ENCODE results near the gene FAM3D. TPM values are rescaled to one million over a fixed set of nuclear protein-coding genes. Genes with fewer than 3 reads are reported as not detected.

Gene FAM3D
- polyA plus RNA-seq, 3 donors = 0.28 to 1.9 (median 0.71) TPM

DNA sequence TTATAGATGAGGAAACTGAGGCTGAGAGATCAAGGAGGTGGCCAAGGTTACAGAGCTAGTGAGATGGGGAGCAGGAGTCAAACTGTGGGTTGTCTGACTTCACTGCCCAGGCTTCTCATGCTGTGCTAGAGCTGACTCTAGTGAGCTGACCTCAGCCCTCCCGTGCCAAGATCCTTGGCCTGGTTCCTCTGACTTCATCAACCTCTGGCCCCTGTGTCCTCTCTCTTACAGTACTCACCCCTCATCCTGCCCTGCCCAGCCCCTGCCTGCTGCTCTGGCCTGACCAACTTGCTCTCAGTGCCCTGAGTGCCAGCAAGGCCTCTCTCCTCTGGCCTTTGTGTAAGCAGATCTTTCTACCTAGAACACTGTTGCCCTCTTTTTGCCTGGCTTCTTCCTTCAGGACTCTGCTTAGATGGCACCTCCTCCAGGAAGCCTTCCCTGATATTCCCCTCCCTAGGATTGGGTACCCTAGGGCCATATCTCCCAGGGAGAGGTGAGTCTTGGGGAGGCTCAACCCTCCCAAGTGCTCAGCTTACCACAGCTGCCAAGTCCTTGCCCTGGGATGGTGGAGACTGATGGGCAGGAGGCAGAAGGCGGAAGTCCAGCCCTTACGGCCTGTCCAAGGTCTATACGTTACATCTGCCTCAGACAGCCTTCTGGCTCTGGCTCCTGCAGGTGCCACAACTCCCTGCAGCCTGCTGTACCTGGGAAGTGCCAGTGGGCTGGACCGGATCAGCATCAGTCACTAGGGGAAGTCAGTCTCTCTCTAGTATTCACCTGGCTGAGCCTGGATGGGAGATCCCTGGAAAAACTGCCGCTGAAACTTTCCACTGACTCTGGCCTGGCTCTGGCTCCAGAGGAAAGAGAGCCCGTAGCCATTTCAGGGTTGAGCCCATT is 53.1 kb downstream of the FAM3D start:
- TF ChIP-seq, protein P1, sequence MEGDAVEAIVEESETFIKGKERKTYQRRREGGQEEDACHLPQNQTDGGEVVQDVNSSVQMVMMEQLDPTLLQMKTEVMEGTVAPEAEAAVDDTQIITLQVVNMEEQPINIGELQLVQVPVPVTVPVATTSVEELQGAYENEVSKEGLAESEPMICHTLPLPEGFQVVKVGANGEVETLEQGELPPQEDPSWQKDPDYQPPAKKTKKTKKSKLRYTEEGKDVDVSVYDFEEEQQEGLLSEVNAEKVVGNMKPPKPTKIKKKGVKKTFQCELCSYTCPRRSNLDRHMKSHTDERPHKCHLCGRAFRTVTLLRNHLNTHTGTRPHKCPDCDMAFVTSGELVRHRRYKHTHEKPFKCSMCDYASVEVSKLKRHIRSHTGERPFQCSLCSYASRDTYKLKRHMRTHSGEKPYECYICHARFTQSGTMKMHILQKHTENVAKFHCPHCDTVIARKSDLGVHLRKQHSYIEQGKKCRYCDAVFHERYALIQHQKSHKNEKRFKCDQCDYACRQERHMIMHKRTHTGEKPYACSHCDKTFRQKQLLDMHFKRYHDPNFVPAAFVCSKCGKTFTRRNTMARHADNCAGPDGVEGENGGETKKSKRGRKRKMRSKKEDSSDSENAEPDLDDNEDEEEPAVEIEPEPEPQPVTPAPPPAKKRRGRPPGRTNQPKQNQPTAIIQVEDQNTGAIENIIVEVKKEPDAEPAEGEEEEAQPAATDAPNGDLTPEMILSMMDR (IDR thresholded peaks at IDR 0.05) = no peak
- no peak overlapping the region for H3K9ac ChIP-seq (ENCODE audit: insufficient read depth, low read length, poor library complexity, severe bottlenecking)
- no peak for DNase-seq

DNA sequence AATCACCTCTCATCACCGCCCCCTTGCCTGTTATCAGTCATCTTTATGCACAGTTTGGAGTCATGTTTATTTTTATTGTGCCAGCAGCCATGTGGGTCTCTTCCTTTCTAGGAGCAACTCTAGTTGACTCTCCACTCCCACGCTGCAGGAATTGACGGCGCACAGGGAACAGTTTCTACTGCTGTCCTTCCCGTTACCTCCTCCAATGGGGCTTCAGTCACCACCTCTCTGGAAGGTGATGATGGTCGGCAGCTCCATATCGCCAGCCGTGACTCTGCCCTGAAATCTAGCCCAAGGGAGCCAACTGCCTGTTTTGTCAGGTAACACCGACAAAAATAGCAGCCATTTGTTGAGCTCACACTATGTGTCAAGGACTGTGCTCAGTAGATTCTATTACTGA is 53.7 kb downstream of the FAM3D start:
- Mint-ChIP-seq H3K4me3 (no peak overlapping the region), H3K36me3 (no peaks in the 10 kb centered on the region), H3K27ac (no peak overlapping the region), H3K9me3 (peaks cover 0 to 2% (median 0%) of the 10 kb centered on the region in 7 donors), H3K4me1 (peaks cover 2% of the 10 kb centered on the region), H3K27me3 (ENCODE audit: low read depth in 3 of 3) (peaks cover 0 to 7% (median 6%) of the 10 kb centered on the region in 3 donors)
- no peak for DNase-seq
- no peaks in the 10 kb centered on the region for H3K79me2 ChIP-seq (ENCODE audit: insufficient read depth, low read length)
- no peaks in the 10 kb centered on the region for H3K27me3 ChIP-seq (ENCODE audit: control insufficient read depth in 2 of 2, insufficient read depth in 2 of 2, low read length in 2 of 2)
- H3K9me3 ChIP-seq (replicated peaks in 1 of 2; ENCODE audit: control insufficient read depth in 1 of 2, insufficient read depth in 1 of 2, low read length in 2 of 2) = no peaks in the 10 kb centered on the region
- H3K4me2 ChIP-seq (replicated peaks; ENCODE audit: extremely low read depth, low read length, poor library complexity, severe bottlenecking) = no peak overlapping the region
- no peaks in the 10 kb centered on the region for H4K20me1 ChIP-seq (ENCODE audit: insufficient read depth, low read length)
- H3K36me3 ChIP-seq (replicated peaks in 1 of 2; ENCODE audit: control insufficient read depth in 1 of 2, insufficient read depth in 2 of 2, low read length in 2 of 2) = no peaks in the 10 kb centered on the region
- H3K27ac ChIP-seq (ENCODE audit: low read depth in 1 of 2, low read length in 2 of 2) = no peak overlapping the region
- H3K4me3 ChIP-seq (replicated peaks in 1 of 3; ENCODE audit: low read depth in 2 of 3, low read length in 3 of 3) = no peak overlapping the region
- TF ChIP-seq, protein P1 (IDR thresholded peaks at IDR 0.05) = no peak
- no peaks in the 10 kb centered on the region for H3K4me1 ChIP-seq (ENCODE audit: control insufficient read depth in 1 of 2, insufficient read depth in 2 of 2, low read length in 2 of 2)
- 100% methylated on average over 3 of the region's 9 CpGs for WGBS (ENCODE audit: insufficient coverage)
- no peak overlapping the region for H2AFZ ChIP-seq (ENCODE audit: insufficient read depth, low read depth, low read length, poor library complexity, severe bottlenecking)
- no peak overlapping the region for H3K9ac ChIP-seq (ENCODE audit: insufficient read depth, low read length, poor library complexity, severe bottlenecking)
- intact Hi-C loops (cut with micrococcal nuclease) = no loop called here

More for the DNA sequence above, 53.1 kb downstream of the FAM3D start:
- intact Hi-C loops (cut with micrococcal nuclease) = no loop called here
- Mint-ChIP-seq H3K27me3 (ENCODE audit: low read depth in 3 of 3) (peaks cover 0 to 7% (median 6%) of the 10 kb centered on the region in 3 donors), H3K27ac (no peak overlapping the region), H3K36me3 (no peaks in the 10 kb centered on the region), H3K9me3 (peaks cover 0 to 2% (median 0%) of the 10 kb centered on the region in 7 donors), H3K4me3 (no peak overlapping the region), H3K4me1 (peaks cover 2% of the 10 kb centered on the region)
- Histone ChIP-seq H3K27me3 (ENCODE audit: control insufficient read depth in 2 of 2, insufficient read depth in 2 of 2, low read length in 2 of 2) (no peaks in the 10 kb centered on the region), H3K4me3 (replicated peaks in 1 of 3; ENCODE audit: low read depth in 2 of 3, low read length in 3 of 3) (no peak overlapping the region), H3K79me2 (ENCODE audit: insufficient read depth, low read length) (no peaks in the 10 kb centered on the region), H4K20me1 (ENCODE audit: insufficient read depth, low read length) (no peaks in the 10 kb centered on the region), H3K4me2 (replicated peaks; ENCODE audit: extremely low read depth, low read length, poor library complexity, severe bottlenecking) (no peak overlapping the region), H3K9me3 (replicated peaks in 1 of 2; ENCODE audit: control insufficient read depth in 1 of 2, insufficient read depth in 1 of 2, low read length in 2 of 2) (no peaks in the 10 kb centered on the region), H3K36me3 (replicated peaks in 1 of 2; ENCODE audit: control insufficient read depth in 1 of 2, insufficient read depth in 2 of 2, low read length in 2 of 2) (no peaks in the 10 kb centered on the region), H3K27ac (ENCODE audit: low read depth in 1 of 2, low read length in 2 of 2) (no peak overlapping the region), H3K4me1 (ENCODE audit: control insufficient read depth in 1 of 2, insufficient read depth in 2 of 2, low read length in 2 of 2) (no peaks in the 10 kb centered on the region), H2AFZ (ENCODE audit: insufficient read depth, low read depth, low read length, poor library complexity, severe bottlenecking) (no peak overlapping the region)
- 83% methylated on average over 7 of the region's 7 CpGs for WGBS (ENCODE audit: insufficient coverage)
